ENCODE results near the gene NPAS4. TPM values are rescaled to one million over a fixed set of nuclear protein-coding genes. Genes with fewer than 3 reads are reported as not detected.
A peak's percentile ranks its signal among the peaks of the same experiment; 100 is the strongest.
"Not testable (repeated sequence)": the region's sequence is repeated elsewhere in the genome, so short reads cannot be mapped to it uniquely, and the experiment has no call there.

Gene NPAS4
- total and polyA plus RNA-seq, 4 experiments from 2014 or later = not detected

GRCh38 chr11:66438504-66439466, 17.9 kb downstream of the NPAS4 start, which contains the start of gene MRPL11:
TSS of gene MRPL11 (minus strand) at chr11:66438848. CDS start at chr11:66438754, 94 bp downstream.
- peaks cover 2 to 3% of the 10 kb centered on the region in 2 donors for H3K27me3 Mint-ChIP-seq
- CTCF ChIA-PET (ENCODE audit: partially characterized antibody) = interaction anchor here (0.6 to 2.3 kb wide), 30 partner anchors 8 to 282 kb away, joined by 3 to 20 read pairs (median 4); partner anchors contain the start of genes B4GAT1, DPP3, RBM4B and ZDHHC24

GRCh38 chr11:66440101-66440939, 19.5 kb downstream of the NPAS4 start:
- H3K27me3 Mint-ChIP-seq; H3K4me3 ChIP-seq (ENCODE audit: low read length in 2 of 2); H3K27ac ChIP-seq (ENCODE audit: low read depth, low read length); H3K9me3 ChIP-seq (ENCODE audit: control insufficient read depth in 1 of 2, low read length in 2 of 2); DNase-seq; H3K27me3 ChIP-seq (ENCODE audit: insufficient read depth, low read length); intact Hi-C loops (cut with micrococcal nuclease); H3K4me1 ChIP-seq (ENCODE audit: insufficient read depth, low read length): not testable (repeated sequence)
- ChIA-PET POLR2A (ENCODE audit: partially characterized antibody) (interaction anchor here (0.9 kb wide), 1 partner anchor 19 kb away, joined by 3 read pairs; no protein-coding TSS in a partner anchor), CTCF (ENCODE audit: partially characterized antibody) (interaction anchor here (0.9 to 2.3 kb wide), 4 partner anchors 11 to 238 kb away, joined by 4 to 20 read pairs (median 5); partner anchors contain the start of gene RBM4B)
- Mint-ChIP-seq H3K36me3 (peaks cover 16 to 22% of the 10 kb centered on the region in 2 donors), H3K9me3 (peaks cover 3 to 18% (median 10%) of the 10 kb centered on the region in 8 donors), H3K27ac (peak overlapping the region in 1 of 7 donors; percentile 42), H3K4me1 (peaks cover 6 to 17% (median 11%) of the 10 kb centered on the region in 4 donors), H3K4me3 (peak overlapping the region in 1 of 8 donors; percentile 25)
- H3K36me3 ChIP-seq (ENCODE audit: insufficient read depth, low read length) = peaks cover 14% of the 10 kb centered on the region

More at GRCh38 chr11:66438504-66439466, 17.9 kb downstream of the NPAS4 start, which contains the start of gene MRPL11:
- POLR2A ChIA-PET (ENCODE audit: partially characterized antibody) = interaction anchor here (0.7 to 1.7 kb wide), 25 partner anchors 10 to 801 kb away, joined by 3 to 21 read pairs (median 4); partner anchors contain the start of genes DPP3, PELI3, RBM14 and RBM4
- peaks cover 23 to 27% of the 10 kb centered on the region in 2 donors for H3K36me3 Mint-ChIP-seq
- peaks cover 3 to 16% (median 7%) of the 10 kb centered on the region in 8 donors for H3K9me3 Mint-ChIP-seq
- Histone ChIP-seq H3K27me3 (ENCODE audit: insufficient read depth, low read length) (no peaks in the 10 kb centered on the region), H3K4me1 (ENCODE audit: insufficient read depth, low read length) (peaks cover 7% of the 10 kb centered on the region), H3K36me3 (ENCODE audit: insufficient read depth, low read length) (peaks cover 20% of the 10 kb centered on the region), H3K9me3 (ENCODE audit: control insufficient read depth in 1 of 2, low read length in 2 of 2) (peaks cover 0 to 5% of the 10 kb centered on the region in 2 donors), H3K4me3 (ENCODE audit: low read length in 2 of 2) (peak within 1 kb of the TSS; percentile 67 to 88), H3K27ac (ENCODE audit: low read depth, low read length) (peak within 1 kb of the TSS; percentile 69)
- peak within 1 kb of the TSS; percentile 88 to 100 (median 98) for H3K27ac Mint-ChIP-seq
- H3K4me1 Mint-ChIP-seq = peaks cover 6 to 17% (median 11%) of the 10 kb centered on the region in 4 donors
- DNase-seq = peak; percentile 89 to 92 (median 91)
- H3K4me3 Mint-ChIP-seq = peak within 1 kb of the TSS; percentile 87 to 94 (median 91)
- intact Hi-C loops (cut with micrococcal nuclease) = loop anchor here (1.0 to 2.0 kb wide), 5 partner anchors 28 to 404 kb away; partner anchors contain the start of genes DPP3, PELI3 and RCE1

GRCh38 chr11:66440940-66441282, 20.1 kb downstream of the NPAS4 start:
- DNase-seq; H3K27ac Mint-ChIP-seq; H3K27me3 ChIP-seq (ENCODE audit: insufficient read depth, low read length); H3K9me3 ChIP-seq (ENCODE audit: control insufficient read depth in 1 of 2, low read length in 2 of 2); H3K4me1 ChIP-seq (ENCODE audit: insufficient read depth, low read length); POLR2A ChIA-PET (ENCODE audit: partially characterized antibody); H3K4me3 ChIP-seq (ENCODE audit: low read length in 2 of 2); H3K27me3 Mint-ChIP-seq; H3K4me3 Mint-ChIP-seq; H3K36me3 ChIP-seq (ENCODE audit: insufficient read depth, low read length); intact Hi-C loops (cut with micrococcal nuclease); H3K27ac ChIP-seq (ENCODE audit: low read depth, low read length): not testable (repeated sequence)
- CTCF ChIA-PET (ENCODE audit: partially characterized antibody) = interaction anchor here (1.4 to 2.0 kb wide), 2 partner anchors 11 to 129 kb away, joined by 5 read pairs; no protein-coding TSS in a partner anchor
- H3K36me3 Mint-ChIP-seq = peaks cover 16 to 17% of the 10 kb centered on the region in 2 donors
- H3K9me3 Mint-ChIP-seq = peaks cover 3 to 20% (median 10%) of the 10 kb centered on the region in 8 donors
- peaks cover 6 to 17% (median 11%) of the 10 kb centered on the region in 4 donors for H3K4me1 Mint-ChIP-seq

GRCh38 chr11:66443602-66444001, 22.8 kb downstream of the NPAS4 start:
- POLR2A ChIA-PET (ENCODE audit: partially characterized antibody) = no interaction called here
- Histone ChIP-seq H3K9me3 (ENCODE audit: control insufficient read depth in 1 of 2, low read length in 2 of 2) (peaks cover 0 to 6% of the 10 kb centered on the region in 2 donors), H3K36me3 (ENCODE audit: insufficient read depth, low read length) (no peaks in the 10 kb centered on the region), H3K4me3 (ENCODE audit: low read length in 2 of 2) (no peak overlapping the region), H3K27me3 (ENCODE audit: insufficient read depth, low read length) (no peaks in the 10 kb centered on the region), H3K4me1 (ENCODE audit: insufficient read depth, low read length) (no peaks in the 10 kb centered on the region), H3K27ac (ENCODE audit: low read depth, low read length) (no peak overlapping the region)
- DNase-seq = no peak
- Mint-ChIP-seq H3K4me1 (peaks cover 0 to 9% (median 4%) of the 10 kb centered on the region in 4 donors), H3K27ac (no peak overlapping the region), H3K27me3 (peaks cover 3 to 5% of the 10 kb centered on the region in 2 donors), H3K36me3 (peaks cover 2 to 7% of the 10 kb centered on the region in 2 donors), H3K4me3 (no peak overlapping the region), H3K9me3 (peaks cover 3 to 20% (median 10%) of the 10 kb centered on the region in 8 donors)
- intact Hi-C loops (cut with micrococcal nuclease) = no loop called here
- CTCF ChIA-PET (ENCODE audit: partially characterized antibody) = no interaction called here

- Histone ChIP-seq H3K4me1 (ENCODE audit: insufficient read depth, low read length) (no peaks in the 10 kb centered on the region), H3K9me3 (ENCODE audit: control insufficient read depth in 1 of 2, low read length in 2 of 2) (peaks cover 0 to 6% of the 10 kb centered on the region in 2 donors), H3K27me3 (ENCODE audit: insufficient read depth, low read length) (no peaks in the 10 kb centered on the region), H3K36me3 (ENCODE audit: insufficient read depth, low read length) (no peaks in the 10 kb centered on the region), H3K27ac (ENCODE audit: low read depth, low read length) (no peak overlapping the region), H3K4me3 (ENCODE audit: low read length in 2 of 2) (no peak overlapping the region)
- Mint-ChIP-seq H3K9me3 (peaks cover 3 to 20% (median 10%) of the 10 kb centered on the region in 8 donors), H3K27ac (no peak overlapping the region), H3K4me3 (no peak overlapping the region), H3K36me3 (peaks cover 0 to 7% of the 10 kb centered on the region in 2 donors), H3K4me1 (no peaks in the 10 kb centered on the region), H3K27me3 (peaks cover 4 to 14% of the 10 kb centered on the region in 2 donors)
- ChIA-PET POLR2A (ENCODE audit: partially characterized antibody) (no interaction called here), CTCF (ENCODE audit: partially characterized antibody) (interaction anchor here (0.6 to 1.3 kb wide), 2 partner anchors 8 to 61 kb away, joined by 3 to 6 read pairs; partner anchors contain the start of gene MRPL11)
- intact Hi-C loops (cut with micrococcal nuclease) = no loop called here
- no peak for DNase-seq
Measured at GRCh38 chr11:66447012-66447411, 26.2 kb downstream of the NPAS4 start.

GRCh38 chr11:66448523-66448922, 27.7 kb downstream of the NPAS4 start:
- ChIA-PET CTCF (ENCODE audit: partially characterized antibody) (no interaction called here), POLR2A (ENCODE audit: partially characterized antibody) (no interaction called here)
- H3K36me3 Mint-ChIP-seq = no peaks in the 10 kb centered on the region
- no peak for DNase-seq
- no peaks in the 10 kb centered on the region for H3K36me3 ChIP-seq (ENCODE audit: insufficient read depth, low read length)
- H3K27ac Mint-ChIP-seq = no peak overlapping the region
- H3K4me1 ChIP-seq (ENCODE audit: insufficient read depth, low read length) = no peaks in the 10 kb centered on the region
- no peak overlapping the region for H3K4me3 Mint-ChIP-seq
- H3K27ac ChIP-seq (ENCODE audit: low read depth, low read length) = no peak overlapping the region
- H3K9me3 ChIP-seq (ENCODE audit: control insufficient read depth in 1 of 2, low read length in 2 of 2) = peaks cover 0 to 3% of the 10 kb centered on the region in 2 donors
- peaks cover 0 to 8% (median 4%) of the 10 kb centered on the region in 8 donors for H3K9me3 Mint-ChIP-seq
- H3K4me3 ChIP-seq (ENCODE audit: low read length in 2 of 2) = no peak overlapping the region
- H3K27me3 ChIP-seq (ENCODE audit: insufficient read depth, low read length) = no peaks in the 10 kb centered on the region
- no peaks in the 10 kb centered on the region for H3K4me1 Mint-ChIP-seq
- intact Hi-C loops (cut with micrococcal nuclease) = no loop called here
- H3K27me3 Mint-ChIP-seq = peaks cover 4 to 14% of the 10 kb centered on the region in 2 donors

Data from CD4-positive, alpha-beta memory T cell (primary cell).